NCI-H2171 (cell line): ENCODE data around the gene ELFN1.

Experiments used
- DNase-seq: peaks from one replicate; lab custom pipeline; 2025; lab: John Stamatoyannopoulos, UW

ELFN1 gene

GRCh38 chr7:1694611-1695511 lies 24.8 kb downstream of the ELFN1 start:
- no peak for DNase-seq

GRCh38 chr7:1695800-1696454 lies 25.9 kb downstream of the ELFN1 start:
- no peak for DNase-seq

GRCh38 chr7:1696671-1697498 lies 26.8 kb downstream of the ELFN1 start:
- DNase-seq: no peak

- no peak for DNase-seq
These were observed 27.5 kb downstream of the ELFN1 start for GRCh38 chr7:1697499-1698125.

GRCh38 chr7:1698201-1698600 lies 28.1 kb downstream of the ELFN1 start:
- DNase-seq: no peak

GRCh38 chr7:1698951-1699350 lies 28.9 kb downstream of the ELFN1 start:
- DNase-seq: no peak

GRCh38 chr7:1700086-1700485 lies 30.0 kb downstream of the ELFN1 start:
- no peak for DNase-seq

- DNase-seq: no peak
These were observed 30.7 kb downstream of the ELFN1 start for GRCh38 chr7:1700536-1701333.

GRCh38 chr7:1702652-1703051 lies 32.6 kb downstream of the ELFN1 start:
- no peak for DNase-seq

GRCh38 chr7:1703441-1703840 lies 33.4 kb downstream of the ELFN1 start:
- DNase-seq: no peak

- no peak for DNase-seq
These were observed 34.1 kb downstream of the ELFN1 start for GRCh38 chr7:1703871-1704810.

GRCh38 chr7:1704811-1705738 lies 35.0 kb downstream of the ELFN1 start:
- DNase-seq: no peak

GRCh38 chr7:1705856-1706255 lies 35.8 kb downstream of the ELFN1 start:
- DNase-seq: no peak

- no peak for DNase-seq
These were observed 36.3 kb downstream of the ELFN1 start for GRCh38 chr7:1706381-1706720.

- DNase-seq: no peak
These were observed 36.9 kb downstream of the ELFN1 start for GRCh38 chr7:1706721-1707613.

- no peak for DNase-seq
These were observed 37.9 kb downstream of the ELFN1 start for GRCh38 chr7:1707756-1708595.

GRCh38 chr7:1708596-1709251 lies 38.6 kb downstream of the ELFN1 start:
- no peak for DNase-seq
